GM12878 (cell line): ENCODE data around the gene MYO16. TPM values are rescaled to one million over a fixed set of nuclear protein-coding genes. Genes with fewer than 3 reads are reported as not detected.

ENCODE experiments used
- ATAC-seq: fragments of 200-7000 bp; cut with Tn5 transposase; 3 replicates; pipeline ENCODE4 v1.9.1; 2020; ENCODE audit warnings: mild to moderate bottlenecking, moderate library complexity
- BruUV-seq: library from RNA; stranded (reverse); fragments of 400-500 nt; replicated peaks from 2 replicates; lab custom pipeline; 2021; lab: Mats Ljungman, UMichigan
- CTCF ChIA-PET: fragments of 300-600 bp; sonication (Branson Sonifier 250); formaldehyde crosslinking; extraction: SDS; loops from one replicate; lab custom pipeline; 2021; ENCODE audit warnings: inconsistent platforms; lab: Yijun Ruan, JAX
- POLR2A ChIA-PET: fragments of 350-600 bp; formaldehyde crosslinking; extraction: SDS; loops from one replicate; lab custom pipeline; 2021; ENCODE audit warnings: inconsistent platforms; lab: Charles Lee
- RAD21 ChIA-PET: fragments of 300-600 bp; sonication (Branson Sonifier 250); formaldehyde crosslinking; loops from one replicate; lab custom pipeline; 2023; ENCODE audit warnings: antibody characterized with exemption; ENCODE audit not compliant: unreplicated experiment; lab: Charles Lee
- SMC1A ChIA-PET: fragments of 300-600 bp; sonication (Branson Sonifier 250); formaldehyde crosslinking; loops from one replicate; lab custom pipeline; 2023; ENCODE audit not compliant: unreplicated experiment, uncharacterized antibody; lab: Charles Lee
- DNase-seq: peaks from one replicate; pipeline ENCODE4 v3.0.0-alpha.2; 2011; ENCODE audit warnings: low read depth, low spot score
- FAIRE-seq: peaks from 3 replicates; lab custom pipeline; 2011; peaks lifted over from hg19 to GRCh38; lab: Jason Lieb, UNC
- H2AFZ ChIP-seq: 2 replicates; pipeline ENCODE4 v1.6.0; 2011; ENCODE audit warnings: low read depth, low read length, control low read depth; ENCODE audit not compliant: control insufficient read depth
- H3K27ac ChIP-seq: 2 replicates; pipeline ENCODE4 v1.5.1; 2011; ENCODE audit warnings: control low read depth; ENCODE audit not compliant: control insufficient read depth, insufficient read depth
- H3K27me3 ChIP-seq, 2 experiments: replicated peaks in 1 of 2; 2 replicates each; pipeline versions ENCODE4 v1.6.0 to v1.6.1; 2011; ENCODE audit warnings: low read length in 1 of 2; ENCODE audit not compliant: control insufficient read depth in 2 of 2, insufficient read depth in 2 of 2
- H3K36me3 ChIP-seq, 2 experiments: 2 replicates each; pipeline ENCODE4 v1.5.1; 2011; ENCODE audit warnings: low read length in 1 of 2; ENCODE audit not compliant: control insufficient read depth in 2 of 2, insufficient read depth in 2 of 2
- H3K4me1 ChIP-seq: 2 replicates; pipeline ENCODE4 v1.6.1; 2011; ENCODE audit warnings: mild to moderate bottlenecking, low read length, moderate library complexity, mixed read lengths; ENCODE audit not compliant: control insufficient read depth, insufficient read depth
- H3K4me2 ChIP-seq: 2 replicates; pipeline ENCODE4 v1.6.0; 2011; ENCODE audit warnings: control low read depth; ENCODE audit not compliant: control insufficient read depth, insufficient read depth
- H3K4me3 ChIP-seq: fragments of 200-600 bp; sonication (generic); 2 replicates; pipeline ENCODE4 v1.5.1; 2016
- H3K79me2 ChIP-seq: 2 replicates; pipeline ENCODE4 v1.6.0; 2011; ENCODE audit warnings: low read length; ENCODE audit not compliant: control insufficient read depth, insufficient read depth
- H3K9ac ChIP-seq: 2 replicates; pipeline ENCODE4 v1.8.0; 2011; ENCODE audit warnings: low read length, control low read depth, mixed read lengths; ENCODE audit not compliant: control insufficient read depth, insufficient read depth
- H3K9me3 ChIP-seq: replicated peaks from 3 replicates; pipeline ENCODE4 v1.5.1; 2011; ENCODE audit warnings: mild to moderate bottlenecking, low read length; ENCODE audit not compliant: control insufficient read depth, insufficient read depth
- H4K20me1 ChIP-seq: 2 replicates; pipeline ENCODE4 v1.6.0; 2011; ENCODE audit not compliant: control insufficient read depth, insufficient read depth
- ATF3 ChIP-seq: IDR thresholded peaks from 2 replicates; pipeline ENCODE4 v1.6.1; 2011; ENCODE audit warnings: low read depth, mild to moderate bottlenecking, low read length, moderate library complexity, borderline replicate concordance; ENCODE audit errors: extremely low read depth
- BACH1 ChIP-seq: fragments of 450-650 bp; IDR thresholded peaks from 2 replicates; pipeline ENCODE4 v1.6.1; 2017; ENCODE audit warnings: mild to moderate bottlenecking, borderline replicate concordance
- FOXM1 ChIP-seq: IDR thresholded peaks from 2 replicates; pipeline ENCODE4 v1.6.1; 2012; ENCODE audit warnings: low read depth, mild to moderate bottlenecking, inconsistent platforms, low read length, moderate library complexity
- HCFC1 ChIP-seq: fragments of 150-350 bp; IDR thresholded peaks from 2 replicates; pipeline ENCODE4 v1.6.1; 2014; ENCODE audit warnings: low read length
- HDAC6 ChIP-seq: fragments of 200-600 bp; sonication (generic); IDR thresholded peaks from one replicate; pipeline ENCODE4 v1.8.0; 2017; ENCODE audit warnings: antibody characterized with exemption; ENCODE audit not compliant: unreplicated experiment
- MTA3 ChIP-seq: IDR thresholded peaks from 2 replicates; pipeline ENCODE4 v1.6.1; 2012; ENCODE audit warnings: low read length, inconsistent platforms, borderline replicate concordance
- SIN3A ChIP-seq: IDR thresholded peaks from 2 replicates; pipeline ENCODE4 v1.6.1; 2012; ENCODE audit warnings: low read depth, low read length, improper control_type of control experiment
- SMAD1 ChIP-seq: fragments of 450-650 bp; IDR thresholded peaks from 2 replicates; pipeline ENCODE4 v1.6.1; 2018; ENCODE audit warnings: mild to moderate bottlenecking, low read depth; ENCODE audit not compliant: partially characterized antibody
- SREBF1 ChIP-seq: IDR thresholded peaks from 2 replicates; pipeline ENCODE4 v1.6.1; 2012; ENCODE audit warnings: mild to moderate bottlenecking, low read length
- TAF1 ChIP-seq: IDR thresholded peaks from 2 replicates; pipeline ENCODE4 v1.6.1; 2011; ENCODE audit warnings: mild to moderate bottlenecking, low read depth, low read length, borderline replicate concordance
- TARDBP ChIP-seq: IDR thresholded peaks from 2 replicates; pipeline ENCODE4 v1.6.1; 2016; ENCODE audit warnings: borderline replicate concordance
- WGBS: methylation state at CpG from one replicate; pipeline ENCODE4 v1.1.6; 2016; ENCODE audit warnings: low lambda C conversion rate; ENCODE audit not compliant: insufficient replicate concordance, insufficient coverage; ENCODE audit errors: missing lambda C conversion rate; 5-methylcytosine and 5-hydroxymethylcytosine counted together
- in situ Hi-C: fragments of 300-500 bp; cut with MboI; formaldehyde crosslinking; loops from 9 replicates; pipeline ENCODE4 v1.14.3; 2018; ENCODE audit warnings: mixed read lengths
- intact Hi-C: fragments of 100-400 bp; cut with micrococcal nuclease; formaldehyde crosslinking; loops from one replicate; pipeline ENCODE4 v1.14.2; 2022; ENCODE audit not compliant: unreplicated experiment
- polyA plus RNA-seq, 11 experiments: library from polyadenylated mRNA; depleted of rRNA in 4 of 11; unstranded in 6 of 11; stranded (reverse) in 5 of 11; fragments of >200 nt; fragmentation: Nextera tagmentation in 4 of 11; fragmentation: Illumina TruSeq in 1 of 11; extraction: Ambion mirVana in 4 of 11; extraction: Trizol in 1 of 11; gene quantifications; 1 replicate in 1 of 11; 2 replicates in 10 of 11; pipeline versions ENCODE4 v1.2.1 to v1.2.3, GENCODE V29; 2011 to 2016; ENCODE audit warnings: inconsistent platforms in 2 of 11, missing spikeins in 2 of 11, low read depth in 1 of 11
- total RNA-seq, 4 experiments: library from RNA; depleted of rRNA in 3 of 4; stranded (reverse); fragments of >200 nt in 3 of 4; fragmentation: Illumina TruSeq in 1 of 4; extraction: Trizol in 1 of 4; gene quantifications; 2 replicates each; pipeline versions ENCODE4 v1.2.1 to v1.2.3, GENCODE V29; 2013 to 2021
- TF ChIP-seq, protein P1 (sequence below): fragments of 450-650 bp; IDR thresholded peaks from 2 replicates; pipeline ENCODE4 v1.6.1; 2014; ENCODE audit warnings: mild to moderate bottlenecking
- TF ChIP-seq, protein P2 (sequence below): IDR thresholded peaks from 2 replicates; pipeline ENCODE4 v1.6.1; 2011; ENCODE audit warnings: borderline replicate concordance, low read depth, mild to moderate bottlenecking, moderate library complexity, mixed read lengths, low read length; ENCODE audit not compliant: insufficient read depth; ENCODE audit errors: extremely low read length

MYO16 gene
- total and polyA plus RNA-seq, 10 of the 15 experiments (the other 5 are each of a cell fraction or from before 2014, with no cell fraction given) = under 0.01 to 1.7 (median 0.05) TPM; not detected in 4

DNA sequence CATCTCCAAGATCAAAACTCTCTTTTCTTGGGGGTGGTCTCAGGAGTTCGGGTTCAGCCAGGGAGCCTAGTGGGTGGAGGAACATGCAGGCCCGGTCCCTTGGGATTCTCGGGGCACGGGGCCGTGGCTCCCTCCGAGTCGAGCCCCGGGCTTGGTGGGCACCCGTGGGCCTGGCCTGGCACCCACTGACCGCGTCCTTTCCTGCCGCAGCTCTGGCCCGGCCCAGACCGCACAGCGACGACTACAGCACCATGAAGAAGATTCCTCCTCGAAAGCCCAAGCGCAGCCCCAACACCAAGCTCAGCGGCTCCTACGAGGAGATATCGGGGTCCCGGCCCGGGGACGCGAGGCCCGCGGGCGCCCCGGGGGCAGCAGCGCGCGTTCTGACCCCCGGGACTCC, 510.6 kb downstream of the MYO16 start:
- no peaks in the 10 kb centered on the region for H3K79me2 ChIP-seq
- ChIA-PET CTCF (no interaction called here), SMC1A (no interaction called here)
- H3K27ac ChIP-seq = no peak overlapping the region
- no peaks in the 10 kb centered on the region for H4K20me1 ChIP-seq
- no peak overlapping the region for H3K9ac ChIP-seq
- ATAC-seq = no peak
- H3K36me3 ChIP-seq = no peaks in the 10 kb centered on the region
- WGBS = 95% methylated on average over 16 of the region's 33 CpGs
- H2AFZ ChIP-seq = no peak overlapping the region
- peaks cover 2% of the 10 kb centered on the region; the same call in 1 of the 3 replicates for H3K9me3 ChIP-seq
- TF ChIP-seq ATF3 (no peak), TAF1 (no peak), SMAD1 (no peak), HCFC1 (no peak), MTA3 (no peak), SIN3A (no peak), SREBF1 (no peak), BACH1 (no peak), HDAC6 (no peak), TARDBP (no peak), FOXM1 (no peak)
- TF ChIP-seq, protein P1, sequence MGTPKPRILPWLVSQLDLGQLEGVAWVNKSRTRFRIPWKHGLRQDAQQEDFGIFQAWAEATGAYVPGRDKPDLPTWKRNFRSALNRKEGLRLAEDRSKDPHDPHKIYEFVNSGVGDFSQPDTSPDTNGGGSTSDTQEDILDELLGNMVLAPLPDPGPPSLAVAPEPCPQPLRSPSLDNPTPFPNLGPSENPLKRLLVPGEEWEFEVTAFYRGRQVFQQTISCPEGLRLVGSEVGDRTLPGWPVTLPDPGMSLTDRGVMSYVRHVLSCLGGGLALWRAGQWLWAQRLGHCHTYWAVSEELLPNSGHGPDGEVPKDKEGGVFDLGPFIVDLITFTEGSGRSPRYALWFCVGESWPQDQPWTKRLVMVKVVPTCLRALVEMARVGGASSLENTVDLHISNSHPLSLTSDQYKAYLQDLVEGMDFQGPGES = no peak
- TF ChIP-seq, protein P2, sequence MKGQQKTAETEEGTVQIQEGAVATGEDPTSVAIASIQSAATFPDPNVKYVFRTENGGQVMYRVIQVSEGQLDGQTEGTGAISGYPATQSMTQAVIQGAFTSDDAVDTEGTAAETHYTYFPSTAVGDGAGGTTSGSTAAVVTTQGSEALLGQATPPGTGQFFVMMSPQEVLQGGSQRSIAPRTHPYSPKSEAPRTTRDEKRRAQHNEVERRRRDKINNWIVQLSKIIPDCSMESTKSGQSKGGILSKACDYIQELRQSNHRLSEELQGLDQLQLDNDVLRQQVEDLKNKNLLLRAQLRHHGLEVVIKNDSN = no peak
- TF ChIP-seq, all 136 proteins: peak for 0
- in situ Hi-C loops = no loop called here
- RAD21 ChIA-PET = no interaction called here
- DNase-seq (no peak), FAIRE-seq (no peak)
- no peak overlapping the region for H3K4me2 ChIP-seq
- intact Hi-C loops = loop anchor here (10.0 kb wide), 2 partner anchors 285 to 345 kb away; no protein-coding TSS in a partner anchor
- H3K4me3 ChIP-seq = no peak overlapping the region
- H3K4me1 ChIP-seq = no peaks in the 10 kb centered on the region
- POLR2A ChIA-PET = no interaction called here
- no peaks in the 10 kb centered on the region for H3K27me3 ChIP-seq
- no TSS peak for BruUV-seq
